Activated CD4-positive, alpha-beta memory T cell treated with anti-CD3 and anti-CD28 coated beads, Interleukin-2, amount 10 ng/mL, durations not matched to agents 7 days and 5 days (primary cell): ENCODE measurements around the gene FUT8. TPM values are rescaled to one million over a fixed set of nuclear protein-coding genes. Genes with fewer than 3 reads are reported as not detected.

Experiments
- CTCF ChIA-PET: fragments of 350-600 bp; sonication (Branson Sonifier 250); formaldehyde crosslinking; loops from one replicate; lab custom pipeline; 2021; ENCODE audit warnings: antibody characterized with exemption, inconsistent platforms; lab: Charles Lee
- POLR2A ChIA-PET: fragments of 350-600 bp; sonication (Branson Sonifier 250); formaldehyde crosslinking; loops from one replicate; lab custom pipeline; 2021; ENCODE audit warnings: antibody characterized with exemption; lab: Charles Lee
- DNase-seq: peaks from one replicate; pipeline ENCODE4 v3.0.0-alpha.2; 2020
- H3K27ac Mint-ChIP-seq: one replicate; pipeline ENCODE4 v1.8.0; 2021; ENCODE audit warnings: mild to moderate bottlenecking, mixed read lengths
- H3K27me3 Mint-ChIP-seq: one replicate; pipeline ENCODE4 v1.8.0; 2021; ENCODE audit warnings: mixed read lengths
- H3K36me3 Mint-ChIP-seq: one replicate; pipeline ENCODE4 v1.8.0; 2021; ENCODE audit warnings: low read depth, mixed read lengths
- H3K4me1 Mint-ChIP-seq: one replicate; pipeline ENCODE4 v1.8.0; 2021; ENCODE audit warnings: mixed read lengths
- H3K4me3 Mint-ChIP-seq: one replicate; pipeline ENCODE4 v1.8.0; 2021; ENCODE audit warnings: mild to moderate bottlenecking, mixed read lengths
- H3K9me3 Mint-ChIP-seq: one replicate; pipeline ENCODE4 v1.8.0; 2021; ENCODE audit warnings: mixed read lengths
- total RNA-seq, 2 experiments: library from RNA; stranded (reverse); gene quantifications; one replicate each; pipeline ENCODE4 v1.2.3, GENCODE V29; 2021

FUT8 gene
- total RNA-seq, 2 experiments from 2014 or later = 85.0 to 85.5 TPM

- no peak for DNase-seq
- H3K9me3 Mint-ChIP-seq = no peaks in the 10 kb centered on the region
- peaks cover 5% of the 10 kb centered on the region for H3K36me3 Mint-ChIP-seq
- no peaks in the 10 kb centered on the region for H3K4me1 Mint-ChIP-seq
- ChIA-PET CTCF (interaction anchor here (1.3 kb wide), 1 partner anchor 270 kb away, joined by 3 read pairs; no protein-coding TSS in a partner anchor), POLR2A (no interaction called here)
- no peak overlapping the region for H3K4me3 Mint-ChIP-seq
- no peak overlapping the region for H3K27ac Mint-ChIP-seq
- H3K27me3 Mint-ChIP-seq = no peaks in the 10 kb centered on the region
Observed at GRCh38 chr14:65554837-65555236, 142.3 kb downstream of the FUT8 start.

- no peak for DNase-seq
- Mint-ChIP-seq H3K27ac (no peak overlapping the region), H3K4me1 (no peaks in the 10 kb centered on the region), H3K4me3 (no peak overlapping the region), H3K36me3 (peaks cover 2% of the 10 kb centered on the region), H3K9me3 (no peaks in the 10 kb centered on the region), H3K27me3 (no peaks in the 10 kb centered on the region)
- POLR2A ChIA-PET = no interaction called here
- CTCF ChIA-PET = interaction anchor here (1.3 kb wide), 1 partner anchor 269 kb away, joined by 3 read pairs; no protein-coding TSS in a partner anchor
Observed at GRCh38 chr14:65555358-65555757, 142.8 kb downstream of the FUT8 start.

GRCh38 chr14:65558363-65558762 is 145.8 kb downstream of the FUT8 start:
- no peak overlapping the region for H3K4me3 Mint-ChIP-seq
- H3K4me1 Mint-ChIP-seq = no peaks in the 10 kb centered on the region
- no peaks in the 10 kb centered on the region for H3K27me3 Mint-ChIP-seq
- ChIA-PET CTCF (interaction anchor here (0.6 kb wide), 1 partner anchor 194 kb away, joined by 3 read pairs; no protein-coding TSS in a partner anchor), POLR2A (interaction anchor here (1.0 kb wide), 1 partner anchor 24 kb away, joined by 3 read pairs; no protein-coding TSS in a partner anchor)
- H3K27ac Mint-ChIP-seq = no peak overlapping the region
- peaks cover 24% of the 10 kb centered on the region for H3K36me3 Mint-ChIP-seq
- no peak for DNase-seq
- no peaks in the 10 kb centered on the region for H3K9me3 Mint-ChIP-seq

GRCh38 chr14:65560340-65561027 is 148.0 kb downstream of the FUT8 start:
- Mint-ChIP-seq H3K27me3 (no peaks in the 10 kb centered on the region), H3K9me3 (peaks cover 4% of the 10 kb centered on the region), H3K4me1 (peaks cover 11% of the 10 kb centered on the region), H3K4me3 (no peak overlapping the region), H3K27ac (no peak overlapping the region), H3K36me3 (peaks cover 36% of the 10 kb centered on the region)
- CTCF ChIA-PET = no interaction called here
- DNase-seq = no peak
- POLR2A ChIA-PET = no interaction called here

- H3K4me3 Mint-ChIP-seq = no peak overlapping the region
- ChIA-PET POLR2A (no interaction called here), CTCF (no interaction called here)
Observed at GRCh38 chr14:65564370-65564769, 151.8 kb downstream of the FUT8 start.

GRCh38 chr14:65565948-65566347 is 153.4 kb downstream of the FUT8 start:
- H3K36me3 Mint-ChIP-seq = peaks cover 61% of the 10 kb centered on the region
- DNase-seq = no peak
- ChIA-PET POLR2A (no interaction called here), CTCF (no interaction called here)
- peaks cover 33% of the 10 kb centered on the region for H3K4me1 Mint-ChIP-seq
- peaks cover 4% of the 10 kb centered on the region for H3K9me3 Mint-ChIP-seq
- no peak overlapping the region for H3K27ac Mint-ChIP-seq
- no peaks in the 10 kb centered on the region for H3K27me3 Mint-ChIP-seq
- H3K4me3 Mint-ChIP-seq = no peak overlapping the region

More at GRCh38 chr14:65564370-65564769, 151.8 kb downstream of the FUT8 start:
- Mint-ChIP-seq H3K9me3 (peaks cover 4% of the 10 kb centered on the region), H3K36me3 (peaks cover 52% of the 10 kb centered on the region), H3K4me1 (peaks cover 31% of the 10 kb centered on the region), H3K27me3 (no peaks in the 10 kb centered on the region), H3K27ac (no peak overlapping the region)
- DNase-seq = no peak

GRCh38 chr14:65566820-65567522 is 154.4 kb downstream of the FUT8 start:
- Mint-ChIP-seq H3K27ac (peak overlapping the region; percentile 66), H3K4me1 (peaks cover 33% of the 10 kb centered on the region), H3K36me3 (peaks cover 59% of the 10 kb centered on the region), H3K27me3 (no peaks in the 10 kb centered on the region), H3K4me3 (peak overlapping the region; percentile 4), H3K9me3 (peaks cover 4% of the 10 kb centered on the region)
- ChIA-PET POLR2A (interaction anchor here (0.7 kb wide), 1 partner anchor 153 kb away, joined by 3 read pairs; no protein-coding TSS in a partner anchor), CTCF (interaction anchor here (1.0 kb wide), 1 partner anchor 152 kb away, joined by 3 read pairs; no protein-coding TSS in a partner anchor)
- DNase-seq = no peak

- POLR2A ChIA-PET = no interaction called here
Observed at GRCh38 chr14:65574611-65575010, 162.1 kb downstream of the FUT8 start.

GRCh38 chr14:65575389-65575788 is 162.9 kb downstream of the FUT8 start:
- Mint-ChIP-seq H3K36me3 (peaks cover 29% of the 10 kb centered on the region), H3K4me1 (peaks cover 3% of the 10 kb centered on the region), H3K9me3 (no peaks in the 10 kb centered on the region), H3K4me3 (no peak overlapping the region), H3K27ac (no peak overlapping the region), H3K27me3 (no peaks in the 10 kb centered on the region)
- POLR2A ChIA-PET = no interaction called here
- DNase-seq = no peak
- CTCF ChIA-PET = no interaction called here

More at GRCh38 chr14:65574611-65575010, 162.1 kb downstream of the FUT8 start:
- CTCF ChIA-PET = no interaction called here
- Mint-ChIP-seq H3K9me3 (no peaks in the 10 kb centered on the region), H3K27me3 (no peaks in the 10 kb centered on the region), H3K4me1 (peaks cover 5% of the 10 kb centered on the region), H3K36me3 (peaks cover 36% of the 10 kb centered on the region), H3K4me3 (no peak overlapping the region), H3K27ac (no peak overlapping the region)
- no peak for DNase-seq

GRCh38 chr14:65580973-65581372 is 168.4 kb downstream of the FUT8 start:
- ChIA-PET POLR2A (interaction anchor here (1.2 kb wide), 1 partner anchor 24 kb away, joined by 3 read pairs; no protein-coding TSS in a partner anchor), CTCF (no interaction called here)
- H3K27ac Mint-ChIP-seq = no peak overlapping the region
- no peak for DNase-seq
- no peaks in the 10 kb centered on the region for H3K27me3 Mint-ChIP-seq
- peaks cover 15% of the 10 kb centered on the region for H3K36me3 Mint-ChIP-seq
- peaks cover 1% of the 10 kb centered on the region for H3K4me1 Mint-ChIP-seq
- no peaks in the 10 kb centered on the region for H3K9me3 Mint-ChIP-seq
- no peak overlapping the region for H3K4me3 Mint-ChIP-seq

GRCh38 chr14:65581378-65581777 is 168.8 kb downstream of the FUT8 start:
- ChIA-PET POLR2A (interaction anchor here (1.2 kb wide), 1 partner anchor 25 kb away, joined by 3 read pairs; no protein-coding TSS in a partner anchor), CTCF (no interaction called here)
- Mint-ChIP-seq H3K27me3 (no peaks in the 10 kb centered on the region), H3K4me1 (peaks cover 1% of the 10 kb centered on the region), H3K9me3 (no peaks in the 10 kb centered on the region), H3K36me3 (peaks cover 12% of the 10 kb centered on the region), H3K27ac (no peak overlapping the region), H3K4me3 (no peak overlapping the region)
- no peak for DNase-seq

- CTCF ChIA-PET = interaction anchor here (0.6 kb wide), 1 partner anchor 216 kb away, joined by 3 read pairs; no protein-coding TSS in a partner anchor
- H3K9me3 Mint-ChIP-seq = no peaks in the 10 kb centered on the region
- no peak overlapping the region for H3K27ac Mint-ChIP-seq
- no peak for DNase-seq
- POLR2A ChIA-PET = no interaction called here
- no peak overlapping the region for H3K4me3 Mint-ChIP-seq
- no peaks in the 10 kb centered on the region for H3K27me3 Mint-ChIP-seq
- peaks cover 12% of the 10 kb centered on the region for H3K36me3 Mint-ChIP-seq
- peaks cover 1% of the 10 kb centered on the region for H3K4me1 Mint-ChIP-seq
Observed at GRCh38 chr14:65581799-65582198, 169.3 kb downstream of the FUT8 start.

GRCh38 chr14:65585216-65585615 is 172.7 kb downstream of the FUT8 start:
- Mint-ChIP-seq H3K4me3 (no peak overlapping the region), H3K36me3 (peaks cover 14% of the 10 kb centered on the region), H3K4me1 (peaks cover 4% of the 10 kb centered on the region), H3K27ac (no peak overlapping the region), H3K9me3 (peaks cover 2% of the 10 kb centered on the region), H3K27me3 (no peaks in the 10 kb centered on the region)
- DNase-seq = no peak
- ChIA-PET POLR2A (no interaction called here), CTCF (no interaction called here)
